HCT116 (cell line): Measurements from ENCODE around the gene FRRS1L. TPM values are rescaled to one million over a fixed set of nuclear protein-coding genes. Genes with fewer than 3 reads are reported as not detected.

Experiments
- ATAC-seq: fragments of 200-7000 bp; cut with Tn5 transposase; 2 replicates; pipeline ENCODE4 v1.9.1; 2020; ENCODE audit warnings: mild to moderate bottlenecking, moderate library complexity
- BruUV-seq: library from RNA; stranded (reverse); fragments of 400-500 nt; replicated peaks from 2 replicates; lab custom pipeline; 2021; lab: Mats Ljungman, UMichigan
- CTCF ChIA-PET: fragments of 300-600 bp; sonication (Branson Sonifier 250); formaldehyde crosslinking; loops from one replicate; lab custom pipeline; 2021; ENCODE audit warnings: antibody characterized with exemption; lab: Charles Lee
- POLR2A ChIA-PET: fragments of 300-600, 350-600 bp; sonication (Branson Sonifier 250); formaldehyde crosslinking; loops from one replicate; lab custom pipeline; 2021; ENCODE audit warnings: antibody characterized with exemption; lab: Charles Lee
- RAD21 ChIA-PET, 2 experiments: fragments of 300-600 bp; sonication (Branson Sonifier 250); formaldehyde crosslinking; loops; one replicate each; lab custom pipeline; 2023; ENCODE audit warnings: low total read pairs in 2 of 2; ENCODE audit not compliant: uncharacterized antibody in 2 of 2, unreplicated experiment in 2 of 2, low non-redundant PET in 1 of 2; lab: Charles Lee
- DNase-seq: peaks from one replicate; pipeline ENCODE4 v3.0.0-alpha.2; 2010; ENCODE audit warnings: low read depth, low spot score
- H2AFZ ChIP-seq: fragments of 200-600 bp; shearing (Covaris generic), sonication (generic); 2 replicates; pipeline ENCODE4 v1.6.1; 2017; ENCODE audit warnings: low read depth, mixed run types, mixed read lengths, antibody characterized with exemption, low read length; ENCODE audit not compliant: poor library complexity, severe bottlenecking
- H3K27ac ChIP-seq: 2 replicates; pipeline ENCODE4 v1.5.1; 2012; ENCODE audit warnings: low read depth, low read length
- H3K27me3 ChIP-seq: fragments of 200-600 bp; sonication (generic); 2 replicates; pipeline ENCODE4 v1.6.1; 2016; ENCODE audit warnings: mixed run types, low read length, mixed read lengths; ENCODE audit not compliant: insufficient read depth
- H3K36me3 ChIP-seq, 2 experiments: fragments of 200-500 bp in 1 of 2; fragments of 200-600 bp in 1 of 2; sonication (Bioruptor generic) in 1 of 2; sonication (generic) in 1 of 2; 2 replicates each; pipeline versions ENCODE4 v1.5.1 to v1.6.1; 2014 to 2016; ENCODE audit warnings: low read length in 2 of 2, inconsistent platforms in 1 of 2, mixed read lengths in 1 of 2, mixed run types in 1 of 2; ENCODE audit not compliant: insufficient read depth in 2 of 2, control insufficient read depth in 1 of 2
- H3K4me1 ChIP-seq, 2 experiments: fragments of 200-600 bp in 1 of 2; sonication (generic) in 1 of 2; 2 replicates each; pipeline versions ENCODE4 v1.5.1 to v1.6.1; 2012 to 2017; ENCODE audit warnings: low read length in 2 of 2, inconsistent platforms in 1 of 2, mild to moderate bottlenecking in 1 of 2, mixed read lengths in 1 of 2, mixed run types in 1 of 2, moderate library complexity in 1 of 2; ENCODE audit not compliant: insufficient read depth in 2 of 2, control insufficient read depth in 1 of 2
- H3K4me2 ChIP-seq: fragments of 200-600 bp; sonication (generic); 2 replicates; pipeline ENCODE4 v1.6.1; 2017; ENCODE audit warnings: mixed run types, low read length, mixed read lengths
- H3K4me3 ChIP-seq, 2 experiments: fragments of 200-600 bp in 1 of 2; sonication (generic) in 1 of 2; replicated peaks in 1 of 2; 2 replicates each; pipeline ENCODE4 v1.5.1; 2011 to 2016; ENCODE audit warnings: low read length in 2 of 2, control low read depth in 1 of 2, low read depth in 1 of 2, mild to moderate bottlenecking in 1 of 2, mixed read lengths in 1 of 2, mixed run types in 1 of 2
- H3K79me2 ChIP-seq: fragments of 200-600 bp; sonication (generic); 2 replicates; pipeline ENCODE4 v1.6.1; 2017; ENCODE audit warnings: mild to moderate bottlenecking, mixed run types, low read length, moderate library complexity, mixed read lengths; ENCODE audit not compliant: insufficient read depth
- H3K9ac ChIP-seq: fragments of 200-600 bp; sonication (generic); 2 replicates; pipeline ENCODE4 v1.6.1; 2016; ENCODE audit warnings: low read length, mixed read lengths
- H3K9me2 ChIP-seq: fragments of 200-600 bp; sonication (generic), shearing (Covaris generic); 2 replicates; pipeline ENCODE4 v1.6.1; 2017; ENCODE audit warnings: mixed run types, mild to moderate bottlenecking, moderate library complexity; ENCODE audit not compliant: insufficient read depth
- H3K9me3 ChIP-seq, 2 experiments: fragments of 200-500 bp in 1 of 2; fragments of 200-600 bp in 1 of 2; sonication (Bioruptor generic) in 1 of 2; sonication (generic) in 1 of 2; 2 replicates each; pipeline ENCODE4 v1.6.1; 2014 to 2017; ENCODE audit warnings: low read length in 2 of 2, mixed read lengths in 2 of 2, inconsistent platforms in 1 of 2, low read depth in 1 of 2, mild to moderate bottlenecking in 1 of 2, mixed run types in 1 of 2, moderate library complexity in 1 of 2; ENCODE audit not compliant: control insufficient read depth in 1 of 2, insufficient read depth in 1 of 2
- H4K20me1 ChIP-seq: fragments of 200-600 bp; sonication (generic), shearing (Covaris generic); 2 replicates; pipeline ENCODE4 v1.6.1; 2017; ENCODE audit warnings: mixed run types, mild to moderate bottlenecking, moderate library complexity; ENCODE audit not compliant: insufficient read depth
- CBX3 ChIP-seq: IDR thresholded peaks from 2 replicates; pipeline ENCODE4 v1.6.1; 2012; ENCODE audit warnings: low read depth
- CEBPB ChIP-seq: IDR thresholded peaks from 2 replicates; pipeline ENCODE4 v1.6.1; 2012; ENCODE audit warnings: low read depth
- CTCF ChIP-seq, 3 experiments: fragments of 200-600 bp in 1 of 3; sonication (generic) in 1 of 3; IDR thresholded peaks in 2 of 3; conservative IDR thresholded peaks in 1 of 3; 2 replicates each; pipeline ENCODE4 v1.5.1; 2012 to 2017; ENCODE audit warnings: low read depth in 2 of 3, low read length in 2 of 3, antibody characterized with exemption in 1 of 3, borderline replicate concordance in 1 of 3, control low read depth in 1 of 3, mild to moderate bottlenecking in 1 of 3, mixed read lengths in 1 of 3, mixed run types in 1 of 3, moderate library complexity in 1 of 3; ENCODE audit not compliant: insufficient read depth in 1 of 3
- EGR1 ChIP-seq: IDR thresholded peaks from 2 replicates; pipeline ENCODE4 v1.6.1; 2012; ENCODE audit warnings: low read depth
- EZH2 ChIP-seq: fragments of 200-600 bp; sonication (generic); IDR thresholded peaks from 2 replicates; pipeline ENCODE4 v1.6.1; 2017; ENCODE audit warnings: antibody characterized with exemption, mixed run types
- EZH2phosphoT487 ChIP-seq: fragments of 200-600 bp; IDR thresholded peaks from 2 replicates; pipeline ENCODE4 v1.6.1; 2018; ENCODE audit warnings: antibody characterized with exemption, borderline replicate concordance
- FOSL1 ChIP-seq: IDR thresholded peaks from 2 replicates; pipeline ENCODE4 v1.6.1; 2012; ENCODE audit warnings: low read depth
- JUND ChIP-seq: IDR thresholded peaks from 2 replicates; pipeline ENCODE4 v1.6.1; 2012
- POLR2A ChIP-seq: IDR thresholded peaks from 2 replicates; pipeline ENCODE4 v1.7.0; 2011; ENCODE audit warnings: borderline replicate concordance; ENCODE audit not compliant: insufficient read depth, insufficient read length; ENCODE audit errors: extremely low read depth
- POLR2AphosphoS5 ChIP-seq: IDR thresholded peaks from 2 replicates; pipeline ENCODE4 v1.6.1; 2011; ENCODE audit warnings: mild to moderate bottlenecking, low read depth, low read length, moderate library complexity
- RAD21 ChIP-seq: IDR thresholded peaks from 2 replicates; pipeline ENCODE4 v1.6.1; 2012; ENCODE audit warnings: low read depth, mild to moderate bottlenecking
- SP1 ChIP-seq: IDR thresholded peaks from 2 replicates; pipeline ENCODE4 v1.6.1; 2012; ENCODE audit warnings: low read depth
- SRF ChIP-seq: IDR thresholded peaks from 2 replicates; pipeline ENCODE4 v1.6.1; 2012; ENCODE audit warnings: low read depth
- TCF7L2 ChIP-seq: IDR thresholded peaks from 2 replicates; pipeline ENCODE4 v1.7.0; 2011; ENCODE audit warnings: borderline replicate concordance, inconsistent platforms; ENCODE audit not compliant: insufficient read depth, insufficient read length; ENCODE audit errors: extremely low read depth
- ZBTB33 ChIP-seq: IDR thresholded peaks from 2 replicates; pipeline ENCODE4 v1.6.1; 2011; ENCODE audit warnings: mild to moderate bottlenecking, low read length, moderate library complexity; ENCODE audit not compliant: insufficient replicate concordance; ENCODE audit errors: extremely low read depth
- ZFX ChIP-seq: fragments of 450-650 bp; IDR thresholded peaks from 2 replicates; pipeline ENCODE4 v1.6.1; 2017
- ZNF274 ChIP-seq: fragments of 200-500 bp; sonication (Bioruptor generic); IDR thresholded peaks from 2 replicates; pipeline ENCODE4 v1.6.1; 2014; ENCODE audit warnings: mild to moderate bottlenecking, low read depth, low read length, inconsistent platforms
- intact Hi-C: fragments of 100-400 bp; cut with micrococcal nuclease; formaldehyde crosslinking; loops from 2 replicates; pipeline ENCODE4 v1.10.0; 2022
- total RNA-seq: library from RNA; stranded (reverse); gene quantifications from one replicate; pipeline ENCODE4 v1.2.1, GENCODE V29; 2021; ENCODE audit not compliant: unreplicated experiment
- TF ChIP-seq, protein P1 (sequence below): IDR thresholded peaks from 2 replicates; pipeline ENCODE4 v1.6.1; 2012
- TF ChIP-seq, protein P2 (sequence below): IDR thresholded peaks from 2 replicates; pipeline ENCODE4 v1.6.1; 2012; ENCODE audit warnings: low read depth
- TF ChIP-seq, protein P3 (sequence below): IDR thresholded peaks from 2 replicates; pipeline ENCODE4 v1.6.1; 2012

Gene FRRS1L
- total RNA-seq, 1 experiment from 2014 or later = not detected

- Histone ChIP-seq H3K9ac (no peak overlapping the region), H3K36me3 (peaks cover 8 to 17% of the 10 kb centered on the region in 2 experiments; a peak in 3 of 4 replicates)
- POLR2A ChIA-PET = no interaction called here
Measured at GRCh38 chr9:109095321-109095720, 71.7 kb downstream of the FRRS1L start.

More at GRCh38 chr9:109095321-109095720, 71.7 kb downstream of the FRRS1L start:
- Histone ChIP-seq H4K20me1 (no peaks in the 10 kb centered on the region), H3K9me3 (no peaks in the 10 kb centered on the region), H3K9me2 (no peaks in the 10 kb centered on the region), H3K4me1 (peaks cover 22 to 29% of the 10 kb centered on the region in 2 experiments), H3K4me3 (no peak overlapping the region), H3K27ac (no peak overlapping the region), H3K79me2 (peaks cover 75% of the 10 kb centered on the region), H3K27me3 (no peaks in the 10 kb centered on the region), H2AFZ (no peak overlapping the region), H3K4me2 (no peak overlapping the region)
- TF ChIP-seq, protein P1, sequence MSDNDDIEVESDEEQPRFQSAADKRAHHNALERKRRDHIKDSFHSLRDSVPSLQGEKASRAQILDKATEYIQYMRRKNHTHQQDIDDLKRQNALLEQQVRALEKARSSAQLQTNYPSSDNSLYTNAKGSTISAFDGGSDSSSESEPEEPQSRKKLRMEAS = no peak
- no peak for TF ChIP-seq EZH2
- no peak for TF ChIP-seq CBX3
- no peak for TF ChIP-seq ZBTB33
- no peak for TF ChIP-seq POLR2AphosphoS5
- no peak for TF ChIP-seq JUND
- TF ChIP-seq, protein P2, sequence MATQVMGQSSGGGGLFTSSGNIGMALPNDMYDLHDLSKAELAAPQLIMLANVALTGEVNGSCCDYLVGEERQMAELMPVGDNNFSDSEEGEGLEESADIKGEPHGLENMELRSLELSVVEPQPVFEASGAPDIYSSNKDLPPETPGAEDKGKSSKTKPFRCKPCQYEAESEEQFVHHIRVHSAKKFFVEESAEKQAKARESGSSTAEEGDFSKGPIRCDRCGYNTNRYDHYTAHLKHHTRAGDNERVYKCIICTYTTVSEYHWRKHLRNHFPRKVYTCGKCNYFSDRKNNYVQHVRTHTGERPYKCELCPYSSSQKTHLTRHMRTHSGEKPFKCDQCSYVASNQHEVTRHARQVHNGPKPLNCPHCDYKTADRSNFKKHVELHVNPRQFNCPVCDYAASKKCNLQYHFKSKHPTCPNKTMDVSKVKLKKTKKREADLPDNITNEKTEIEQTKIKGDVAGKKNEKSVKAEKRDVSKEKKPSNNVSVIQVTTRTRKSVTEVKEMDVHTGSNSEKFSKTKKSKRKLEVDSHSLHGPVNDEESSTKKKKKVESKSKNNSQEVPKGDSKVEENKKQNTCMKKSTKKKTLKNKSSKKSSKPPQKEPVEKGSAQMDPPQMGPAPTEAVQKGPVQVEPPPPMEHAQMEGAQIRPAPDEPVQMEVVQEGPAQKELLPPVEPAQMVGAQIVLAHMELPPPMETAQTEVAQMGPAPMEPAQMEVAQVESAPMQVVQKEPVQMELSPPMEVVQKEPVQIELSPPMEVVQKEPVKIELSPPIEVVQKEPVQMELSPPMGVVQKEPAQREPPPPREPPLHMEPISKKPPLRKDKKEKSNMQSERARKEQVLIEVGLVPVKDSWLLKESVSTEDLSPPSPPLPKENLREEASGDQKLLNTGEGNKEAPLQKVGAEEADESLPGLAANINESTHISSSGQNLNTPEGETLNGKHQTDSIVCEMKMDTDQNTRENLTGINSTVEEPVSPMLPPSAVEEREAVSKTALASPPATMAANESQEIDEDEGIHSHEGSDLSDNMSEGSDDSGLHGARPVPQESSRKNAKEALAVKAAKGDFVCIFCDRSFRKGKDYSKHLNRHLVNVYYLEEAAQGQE = no peak
- TF ChIP-seq, protein P3, sequence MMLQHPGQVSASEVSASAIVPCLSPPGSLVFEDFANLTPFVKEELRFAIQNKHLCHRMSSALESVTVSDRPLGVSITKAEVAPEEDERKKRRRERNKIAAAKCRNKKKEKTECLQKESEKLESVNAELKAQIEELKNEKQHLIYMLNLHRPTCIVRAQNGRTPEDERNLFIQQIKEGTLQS = no peak
- no peak for TF ChIP-seq SRF
- no peak for TF ChIP-seq RAD21
- no peak for TF ChIP-seq ZFX
- TF ChIP-seq ZNF274 = no peak
- no peak for TF ChIP-seq FOSL1
- TF ChIP-seq CEBPB = no peak
- no peak for TF ChIP-seq EGR1
- no peak for TF ChIP-seq POLR2A
- no peak for TF ChIP-seq SP1
- TF ChIP-seq TCF7L2 = no peak
- no peak for TF ChIP-seq EZH2phosphoT487
- TF ChIP-seq CTCF (IDR thresholded peaks at IDR 0.05 in 2 of 3, conservative IDR thresholded peaks at IDR 0.05 in 1 of 3; ENCODE audit: borderline replicate concordance in 1 of 3, insufficient read depth in 1 of 3, low read depth in 2 of 3, low read length in 2 of 3) = no peak
- ChIA-PET RAD21 (no interaction called here), CTCF (no interaction called here)
- DNase-seq = no peak
- no TSS peak for BruUV-seq
- no peak for ATAC-seq
- intact Hi-C loops = no loop called here
